ENCODE results near the gene PRDM16. TPM values are rescaled to one million over a fixed set of nuclear protein-coding genes. Genes with fewer than 3 reads are reported as not detected.

PRDM16 gene
- total RNA-seq, 1 experiment from 2014 or later: 0.04 TPM

- no TSS peak for BruUV-seq (replicated peaks)
- H3K27me3 ChIP-seq (ENCODE audit: low read length): peaks cover 93% of the 10 kb centered on the region
- H3K27ac ChIP-seq (ENCODE audit: low read length): no peak overlapping the region
- no peaks in the 10 kb centered on the region for H3K36me3 ChIP-seq (ENCODE audit: low read depth, low read length)
- no peaks in the 10 kb centered on the region for H3K9me3 ChIP-seq (ENCODE audit: low read length)
- intact Hi-C loops (cut with micrococcal nuclease): no loop called here
- H3K79me2 ChIP-seq (ENCODE audit: low read length): no peaks in the 10 kb centered on the region
- no peaks in the 10 kb centered on the region for H3K4me1 ChIP-seq (ENCODE audit: insufficient read depth, low read length)
- ChIA-PET POLR2A (ENCODE audit: unreplicated experiment) (no interaction called here), CTCF (no interaction called here)
- no peaks in the 10 kb centered on the region for H4K20me1 ChIP-seq (ENCODE audit: low read length)
- H3K4me2 ChIP-seq (ENCODE audit: low read length): no peak overlapping the region
- H3K9me2 ChIP-seq (replicated peaks; ENCODE audit: low read length): no peaks in the 10 kb centered on the region
- no peak for ATAC-seq
- H2AFZ ChIP-seq (ENCODE audit: low read length): no peak overlapping the region
- H3K4me3 ChIP-seq (ENCODE audit: low read length): no peak overlapping the region
- TF ChIP-seq EZH2 (IDR thresholded peaks at IDR 0.05; ENCODE audit: low read length, unreplicated experiment): no peak
- no peaks in the 10 kb centered on the region for H3F3A ChIP-seq (ENCODE audit: low read length, unreplicated experiment)
- no peak for DNase-seq
- no peak overlapping the region for H3K9ac ChIP-seq (ENCODE audit: low read length)
These were observed 86.3 kb downstream of the PRDM16 start for GRCh38 chr1:3155056-3155925.

GRCh38 chr1:3155926-3156220 is 86.9 kb downstream of the PRDM16 start:
- CTCF ChIA-PET: no interaction called here
- no peak overlapping the region for H2AFZ ChIP-seq (ENCODE audit: low read length)
- BruUV-seq (replicated peaks): no TSS peak
- no peaks in the 10 kb centered on the region for H3K9me3 ChIP-seq (ENCODE audit: low read length)
- intact Hi-C loops (cut with micrococcal nuclease): no loop called here
- H3K9ac ChIP-seq (ENCODE audit: low read length): no peak overlapping the region
- H3K9me2 ChIP-seq (replicated peaks; ENCODE audit: low read length): no peaks in the 10 kb centered on the region
- TF ChIP-seq EZH2 (IDR thresholded peaks at IDR 0.05; ENCODE audit: low read length, unreplicated experiment) (peak; percentile 34), EZH2phosphoT487 (IDR thresholded peaks at IDR 0.05; ENCODE audit: borderline replicate concordance, low read length) (no peak)
- TF ChIP-seq, protein P1, sequence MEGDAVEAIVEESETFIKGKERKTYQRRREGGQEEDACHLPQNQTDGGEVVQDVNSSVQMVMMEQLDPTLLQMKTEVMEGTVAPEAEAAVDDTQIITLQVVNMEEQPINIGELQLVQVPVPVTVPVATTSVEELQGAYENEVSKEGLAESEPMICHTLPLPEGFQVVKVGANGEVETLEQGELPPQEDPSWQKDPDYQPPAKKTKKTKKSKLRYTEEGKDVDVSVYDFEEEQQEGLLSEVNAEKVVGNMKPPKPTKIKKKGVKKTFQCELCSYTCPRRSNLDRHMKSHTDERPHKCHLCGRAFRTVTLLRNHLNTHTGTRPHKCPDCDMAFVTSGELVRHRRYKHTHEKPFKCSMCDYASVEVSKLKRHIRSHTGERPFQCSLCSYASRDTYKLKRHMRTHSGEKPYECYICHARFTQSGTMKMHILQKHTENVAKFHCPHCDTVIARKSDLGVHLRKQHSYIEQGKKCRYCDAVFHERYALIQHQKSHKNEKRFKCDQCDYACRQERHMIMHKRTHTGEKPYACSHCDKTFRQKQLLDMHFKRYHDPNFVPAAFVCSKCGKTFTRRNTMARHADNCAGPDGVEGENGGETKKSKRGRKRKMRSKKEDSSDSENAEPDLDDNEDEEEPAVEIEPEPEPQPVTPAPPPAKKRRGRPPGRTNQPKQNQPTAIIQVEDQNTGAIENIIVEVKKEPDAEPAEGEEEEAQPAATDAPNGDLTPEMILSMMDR (conservative IDR thresholded peaks at IDR 0.05; ENCODE audit: low read depth, low read length): no peak
- H4K20me1 ChIP-seq (ENCODE audit: low read length): no peaks in the 10 kb centered on the region
- no peak overlapping the region for H3K4me2 ChIP-seq (ENCODE audit: low read length)
- no peak overlapping the region for H3K27ac ChIP-seq (ENCODE audit: low read length)
- H3K79me2 ChIP-seq (ENCODE audit: low read length): no peaks in the 10 kb centered on the region
- no peaks in the 10 kb centered on the region for H3K4me1 ChIP-seq (ENCODE audit: insufficient read depth, low read length)
- no peak for ATAC-seq
- no peaks in the 10 kb centered on the region for H3F3A ChIP-seq (ENCODE audit: low read length, unreplicated experiment)
- H3K4me3 ChIP-seq (ENCODE audit: low read length): no peak overlapping the region
- H3K27me3 ChIP-seq (ENCODE audit: low read length): peaks cover 98% of the 10 kb centered on the region
- no peaks in the 10 kb centered on the region for H3K36me3 ChIP-seq (ENCODE audit: low read depth, low read length)
- POLR2A ChIA-PET (ENCODE audit: unreplicated experiment): no interaction called here
- DNase-seq: no peak

GRCh38 chr1:3156936-3157335 is 87.9 kb downstream of the PRDM16 start:
- Histone ChIP-seq H3K4me1 (ENCODE audit: insufficient read depth, low read length) (no peaks in the 10 kb centered on the region), H3K9ac (ENCODE audit: low read length) (no peak overlapping the region), H3K4me2 (ENCODE audit: low read length) (no peak overlapping the region), H3K27me3 (ENCODE audit: low read length) (peaks cover 98% of the 10 kb centered on the region), H3K9me3 (ENCODE audit: low read length) (no peaks in the 10 kb centered on the region), H3K36me3 (ENCODE audit: low read depth, low read length) (no peaks in the 10 kb centered on the region), H4K20me1 (ENCODE audit: low read length) (no peaks in the 10 kb centered on the region), H3K79me2 (ENCODE audit: low read length) (no peaks in the 10 kb centered on the region), H3K4me3 (ENCODE audit: low read length) (no peak overlapping the region), H3K27ac (ENCODE audit: low read length) (no peak overlapping the region), H2AFZ (ENCODE audit: low read length) (no peak overlapping the region), H3K9me2 (replicated peaks; ENCODE audit: low read length) (no peaks in the 10 kb centered on the region), H3F3A (ENCODE audit: low read length, unreplicated experiment) (no peaks in the 10 kb centered on the region)
- no TSS peak for BruUV-seq (replicated peaks)
- no peak for DNase-seq
- ATAC-seq: no peak
- intact Hi-C loops (cut with micrococcal nuclease): no loop called here
- POLR2A ChIA-PET (ENCODE audit: unreplicated experiment): no interaction called here
- no peak for TF ChIP-seq EZH2phosphoT487 (IDR thresholded peaks at IDR 0.05; ENCODE audit: borderline replicate concordance, low read length)
- TF ChIP-seq, protein P1 (conservative IDR thresholded peaks at IDR 0.05; ENCODE audit: low read depth, low read length): no peak
- TF ChIP-seq EZH2 (IDR thresholded peaks at IDR 0.05; ENCODE audit: low read length, unreplicated experiment): no peak
- CTCF ChIA-PET: no interaction called here
